ENCODE data around the gene TFE3.

DNA sequence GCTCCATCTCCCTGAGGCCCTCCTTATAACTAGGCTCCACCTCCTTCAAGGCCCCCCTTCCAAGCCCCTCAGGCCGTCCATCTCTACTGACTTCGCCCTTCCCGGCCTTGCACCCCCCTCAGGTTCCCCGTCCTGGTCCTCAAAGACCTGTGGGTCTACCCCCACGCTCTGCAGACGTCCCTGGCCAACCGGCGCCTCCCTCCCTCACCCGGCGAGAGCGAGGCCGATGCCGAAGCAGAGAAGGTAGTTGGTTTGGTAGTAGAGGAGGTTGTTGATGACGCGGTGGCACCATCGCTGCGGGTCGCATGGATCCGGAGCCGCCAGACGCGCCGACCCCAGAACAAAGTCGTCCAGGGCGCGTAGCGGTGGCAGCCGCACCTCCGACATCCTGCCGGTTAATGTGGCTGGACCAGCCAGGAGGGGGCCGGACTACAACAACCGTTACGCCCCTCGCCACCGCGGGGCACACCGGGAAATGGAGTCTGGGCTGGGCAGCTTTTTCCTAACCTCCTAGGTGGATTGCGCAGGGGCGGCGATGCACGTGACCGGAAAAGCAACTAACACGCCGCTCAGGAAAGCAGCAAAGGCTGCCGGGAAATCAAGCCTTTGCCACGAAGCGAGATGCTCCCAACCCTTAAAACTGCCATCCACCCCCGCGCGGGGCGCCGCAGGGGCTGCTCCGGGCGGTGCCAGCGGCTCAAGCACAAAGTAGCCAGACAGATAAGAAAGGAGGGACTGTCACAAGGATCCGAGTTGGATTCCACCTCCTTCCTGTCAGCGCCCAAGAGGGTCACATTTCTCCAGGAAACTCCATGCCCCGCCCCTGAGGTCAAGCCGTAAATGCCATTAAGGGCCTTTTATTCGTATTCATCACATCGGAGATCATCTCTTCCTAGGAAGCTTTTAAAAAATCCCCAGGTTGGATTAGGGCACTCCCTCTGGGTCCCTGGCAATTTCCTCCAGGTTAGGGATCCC, 30.7 kb upstream of the TFE3 start, which contains the start of gene PRAF2:
- TF ChIP-seq, protein P1, sequence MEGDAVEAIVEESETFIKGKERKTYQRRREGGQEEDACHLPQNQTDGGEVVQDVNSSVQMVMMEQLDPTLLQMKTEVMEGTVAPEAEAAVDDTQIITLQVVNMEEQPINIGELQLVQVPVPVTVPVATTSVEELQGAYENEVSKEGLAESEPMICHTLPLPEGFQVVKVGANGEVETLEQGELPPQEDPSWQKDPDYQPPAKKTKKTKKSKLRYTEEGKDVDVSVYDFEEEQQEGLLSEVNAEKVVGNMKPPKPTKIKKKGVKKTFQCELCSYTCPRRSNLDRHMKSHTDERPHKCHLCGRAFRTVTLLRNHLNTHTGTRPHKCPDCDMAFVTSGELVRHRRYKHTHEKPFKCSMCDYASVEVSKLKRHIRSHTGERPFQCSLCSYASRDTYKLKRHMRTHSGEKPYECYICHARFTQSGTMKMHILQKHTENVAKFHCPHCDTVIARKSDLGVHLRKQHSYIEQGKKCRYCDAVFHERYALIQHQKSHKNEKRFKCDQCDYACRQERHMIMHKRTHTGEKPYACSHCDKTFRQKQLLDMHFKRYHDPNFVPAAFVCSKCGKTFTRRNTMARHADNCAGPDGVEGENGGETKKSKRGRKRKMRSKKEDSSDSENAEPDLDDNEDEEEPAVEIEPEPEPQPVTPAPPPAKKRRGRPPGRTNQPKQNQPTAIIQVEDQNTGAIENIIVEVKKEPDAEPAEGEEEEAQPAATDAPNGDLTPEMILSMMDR (conservative IDR thresholded peaks at IDR 0.05) = no peak
- TF ChIP-seq ZFX (IDR thresholded peaks at IDR 0.05) = no peak

Data from C4-2B (cell line).